HFF-Myc (cell line): Measurements from ENCODE around the gene NSUN7.

ENCODE experiments used
- DNase-seq: peaks from one replicate; pipeline ENCODE4 v3.0.0-alpha.2; 2011; ENCODE audit warnings: low read depth; ENCODE audit errors: extremely low read depth
- H3K4me3 ChIP-seq: replicated peaks from 2 replicates; pipeline ENCODE4 v1.5.1; 2011; ENCODE audit warnings: low read depth, mild to moderate bottlenecking, control low read depth, low read length
- CTCF ChIP-seq: IDR thresholded peaks from 2 replicates; pipeline ENCODE4 v1.5.1; 2012; ENCODE audit warnings: mild to moderate bottlenecking, low read depth, low read length, control low read depth; ENCODE audit errors: missing control alignments

The NSUN7 gene

GRCh38 chr4:40713798-40714197, 36.0 kb upstream of the NSUN7 start:
- H3K4me3 ChIP-seq, result no peak overlapping the region
- TF ChIP-seq CTCF, result no peak
- DNase-seq, result no peak

- no peak for DNase-seq
- no peak overlapping the region for H3K4me3 ChIP-seq
These were observed 31.2 kb upstream of the NSUN7 start for GRCh38 chr4:40718586-40718985.

GRCh38 chr4:40719008-40719623, 30.6 kb upstream of the NSUN7 start:
- no peak for DNase-seq
- peak; percentile 38 for TF ChIP-seq CTCF
- H3K4me3 ChIP-seq, result no peak overlapping the region

More at GRCh38 chr4:40718586-40718985, 31.2 kb upstream of the NSUN7 start:
- no peak for TF ChIP-seq CTCF

- no peak overlapping the region for H3K4me3 ChIP-seq
- no peak for TF ChIP-seq CTCF
- DNase-seq, result no peak
These were observed 29.4 kb upstream of the NSUN7 start for GRCh38 chr4:40720351-40720750.

GRCh38 chr4:40720916-40721315, 28.8 kb upstream of the NSUN7 start:
- H3K4me3 ChIP-seq, result no peak overlapping the region
- DNase-seq, result no peak
- no peak for TF ChIP-seq CTCF

GRCh38 chr4:40721730-40722171, 28.0 kb upstream of the NSUN7 start:
- H3K4me3 ChIP-seq, result no peak overlapping the region
- TF ChIP-seq CTCF, result no peak
- DNase-seq, result no peak
